C4-2B (cell line): ENCODE measurements around the gene TECTA.

ENCODE experiments used
- ZFX ChIP-seq: fragments of 450-650 bp; IDR thresholded peaks from 2 replicates; pipeline ENCODE4 v1.6.1; 2017
- TF ChIP-seq, protein P1 (sequence below): fragments of 450-650 bp; conservative IDR thresholded peaks from 2 replicates; pipeline ENCODE4 v1.5.1; 2017; ENCODE audit warnings: mild to moderate bottlenecking

- TF ChIP-seq, protein P1, sequence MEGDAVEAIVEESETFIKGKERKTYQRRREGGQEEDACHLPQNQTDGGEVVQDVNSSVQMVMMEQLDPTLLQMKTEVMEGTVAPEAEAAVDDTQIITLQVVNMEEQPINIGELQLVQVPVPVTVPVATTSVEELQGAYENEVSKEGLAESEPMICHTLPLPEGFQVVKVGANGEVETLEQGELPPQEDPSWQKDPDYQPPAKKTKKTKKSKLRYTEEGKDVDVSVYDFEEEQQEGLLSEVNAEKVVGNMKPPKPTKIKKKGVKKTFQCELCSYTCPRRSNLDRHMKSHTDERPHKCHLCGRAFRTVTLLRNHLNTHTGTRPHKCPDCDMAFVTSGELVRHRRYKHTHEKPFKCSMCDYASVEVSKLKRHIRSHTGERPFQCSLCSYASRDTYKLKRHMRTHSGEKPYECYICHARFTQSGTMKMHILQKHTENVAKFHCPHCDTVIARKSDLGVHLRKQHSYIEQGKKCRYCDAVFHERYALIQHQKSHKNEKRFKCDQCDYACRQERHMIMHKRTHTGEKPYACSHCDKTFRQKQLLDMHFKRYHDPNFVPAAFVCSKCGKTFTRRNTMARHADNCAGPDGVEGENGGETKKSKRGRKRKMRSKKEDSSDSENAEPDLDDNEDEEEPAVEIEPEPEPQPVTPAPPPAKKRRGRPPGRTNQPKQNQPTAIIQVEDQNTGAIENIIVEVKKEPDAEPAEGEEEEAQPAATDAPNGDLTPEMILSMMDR = no peak
- no peak for TF ChIP-seq ZFX
These were observed 106.6 kb downstream of the TECTA start for GRCh38 chr11:121207485-121208115.
